ENCODE results near the gene CNIH3.
A peak's percentile ranks its signal among the peaks of the same experiment; 100 is the strongest.

Gene CNIH3

DNA sequence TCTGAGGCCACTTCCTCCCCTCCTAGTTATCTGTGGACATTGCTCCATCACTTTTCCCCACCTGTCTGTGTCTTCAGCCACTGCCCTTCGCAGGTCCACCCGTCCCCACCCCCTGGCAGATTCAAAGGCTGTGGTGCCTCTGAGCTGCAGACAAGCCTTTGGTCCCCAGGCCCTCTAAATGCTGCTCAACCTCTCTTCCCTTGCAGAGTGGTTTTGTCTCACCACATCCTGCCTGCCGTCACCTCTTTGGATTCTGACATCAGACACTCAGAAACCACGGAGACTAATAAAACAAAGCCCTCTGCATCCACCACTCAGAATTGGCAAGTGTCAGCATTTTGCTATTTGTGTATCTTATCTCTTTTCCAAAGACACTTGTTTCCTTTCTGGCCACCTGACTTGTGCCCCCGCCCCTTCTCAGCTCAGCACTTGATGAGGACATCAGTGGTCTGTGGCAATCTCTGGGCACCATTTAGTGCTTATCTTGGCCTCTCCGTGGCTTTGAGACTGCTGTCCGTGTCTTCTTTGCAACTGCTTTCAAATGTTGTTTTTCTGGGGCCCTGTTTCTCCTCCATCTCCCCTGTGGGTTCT lies 7.7 kb downstream of the CNIH3 start:
- peaks cover 12% of the 10 kb centered on the region for H3K9me3 Mint-ChIP-seq
- no peaks in the 10 kb centered on the region for H3K36me3 Mint-ChIP-seq
- ATAC-seq, result no peak
- no peak overlapping the region for H3K4me3 Mint-ChIP-seq
- H3K27ac Mint-ChIP-seq, result no peak overlapping the region
- peaks cover 53% of the 10 kb centered on the region for H3K27me3 Mint-ChIP-seq
- H3K4me1 Mint-ChIP-seq, result no peaks in the 10 kb centered on the region

- H3K4me1 Mint-ChIP-seq, result no peaks in the 10 kb centered on the region
- no peak overlapping the region for H3K27ac Mint-ChIP-seq
- H3K27me3 Mint-ChIP-seq, result peaks cover 47% of the 10 kb centered on the region
- H3K36me3 Mint-ChIP-seq, result no peaks in the 10 kb centered on the region
- ATAC-seq, result no peak
- no peak overlapping the region for H3K4me3 Mint-ChIP-seq
- H3K9me3 Mint-ChIP-seq, result peaks cover 12% of the 10 kb centered on the region
These were observed 8.3 kb downstream of the CNIH3 start for GRCh38 chr1:224624432-224624831.

DNA sequence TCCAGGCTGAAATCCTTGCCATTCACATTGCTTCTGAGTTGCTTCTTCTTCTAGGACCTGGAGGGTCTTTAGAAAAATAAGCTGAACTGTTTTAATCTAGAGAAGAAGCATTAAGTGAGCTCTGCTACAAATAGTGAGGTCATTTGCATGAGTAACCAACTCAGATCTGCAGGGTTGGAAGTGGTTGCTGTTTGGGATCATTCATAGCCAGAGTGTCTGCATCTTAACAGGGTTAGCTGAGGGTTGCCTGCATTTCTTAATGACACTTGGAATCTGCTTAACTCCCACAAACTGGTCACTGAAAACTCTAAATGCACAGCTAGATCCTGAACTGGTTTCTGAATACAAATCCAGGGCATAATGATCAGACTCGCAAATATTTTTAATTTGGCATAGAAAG lies 9.9 kb downstream of the CNIH3 start:
- peaks cover 45% of the 10 kb centered on the region for H3K27me3 Mint-ChIP-seq
- no peaks in the 10 kb centered on the region for H3K4me1 Mint-ChIP-seq

DNA sequence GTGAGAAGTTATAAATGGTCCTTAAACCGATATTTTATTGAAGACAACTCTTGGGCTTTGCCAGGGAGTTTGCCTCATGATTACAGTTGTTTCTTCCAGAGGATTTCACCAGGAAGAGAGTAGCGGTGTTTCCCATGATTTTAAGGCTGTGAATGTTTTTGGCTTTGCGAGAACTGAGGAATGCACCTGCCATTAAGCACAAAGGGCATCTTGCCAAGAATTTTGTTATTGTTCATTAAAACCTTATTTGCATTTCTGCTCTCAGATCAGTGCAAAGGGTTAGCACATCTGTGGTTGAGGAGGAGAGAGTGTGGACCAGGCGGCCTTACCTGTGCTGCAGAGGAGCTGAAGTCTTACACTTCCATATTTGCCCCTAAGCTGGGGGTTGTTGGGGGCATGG lies 13.8 kb downstream of the CNIH3 start:
- H3K27ac Mint-ChIP-seq, result no peak overlapping the region
- no peaks in the 10 kb centered on the region for H3K9me3 Mint-ChIP-seq

More for the DNA sequence above, 9.9 kb downstream of the CNIH3 start:
- H3K27ac Mint-ChIP-seq, result no peak overlapping the region
- H3K9me3 Mint-ChIP-seq, result peaks cover 12% of the 10 kb centered on the region
- no peak for ATAC-seq
- H3K36me3 Mint-ChIP-seq, result no peaks in the 10 kb centered on the region
- H3K4me3 Mint-ChIP-seq, result no peak overlapping the region

GRCh38 chr1:224631462-224632115 lies 15.5 kb downstream of the CNIH3 start:
- Mint-ChIP-seq H3K4me1 (no peaks in the 10 kb centered on the region), H3K36me3 (no peaks in the 10 kb centered on the region), H3K27me3 (peaks cover 32% of the 10 kb centered on the region), H3K9me3 (no peaks in the 10 kb centered on the region), H3K27ac (no peak overlapping the region), H3K4me3 (no peak overlapping the region)
- ATAC-seq, result no peak

More for the DNA sequence above, 13.8 kb downstream of the CNIH3 start:
- Mint-ChIP-seq H3K36me3 (no peaks in the 10 kb centered on the region), H3K4me1 (no peaks in the 10 kb centered on the region), H3K27me3 (peaks cover 41% of the 10 kb centered on the region), H3K4me3 (no peak overlapping the region)
- no peak for ATAC-seq

- Mint-ChIP-seq H3K4me3 (no peak overlapping the region), H3K4me1 (no peaks in the 10 kb centered on the region), H3K9me3 (no peaks in the 10 kb centered on the region), H3K27ac (no peak overlapping the region), H3K36me3 (no peaks in the 10 kb centered on the region), H3K27me3 (peaks cover 33% of the 10 kb centered on the region)
- no peak for ATAC-seq
These were observed 16.3 kb downstream of the CNIH3 start for GRCh38 chr1:224632381-224632871.

DNA sequence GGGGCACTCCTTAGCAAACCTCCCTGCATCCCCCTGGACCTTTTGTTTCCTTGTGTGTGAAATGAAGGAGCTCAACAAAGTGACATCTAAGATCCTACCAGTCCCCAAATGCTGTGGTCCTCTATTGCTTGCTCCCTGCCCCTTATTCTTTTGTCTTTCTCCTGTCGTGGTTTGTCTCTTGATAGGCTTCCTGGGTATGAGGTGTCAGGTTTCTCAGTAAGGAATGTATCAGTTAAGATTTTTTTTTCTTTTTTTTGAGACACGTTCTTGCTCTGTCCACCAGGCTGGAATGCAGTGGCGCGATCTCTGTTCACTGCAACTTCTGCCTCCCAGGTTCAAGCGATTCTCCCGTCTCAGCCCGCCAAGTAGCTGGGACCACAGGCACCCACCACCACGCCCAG lies 16.8 kb downstream of the CNIH3 start:
- peaks cover 38% of the 10 kb centered on the region for H3K27me3 Mint-ChIP-seq

DNA sequence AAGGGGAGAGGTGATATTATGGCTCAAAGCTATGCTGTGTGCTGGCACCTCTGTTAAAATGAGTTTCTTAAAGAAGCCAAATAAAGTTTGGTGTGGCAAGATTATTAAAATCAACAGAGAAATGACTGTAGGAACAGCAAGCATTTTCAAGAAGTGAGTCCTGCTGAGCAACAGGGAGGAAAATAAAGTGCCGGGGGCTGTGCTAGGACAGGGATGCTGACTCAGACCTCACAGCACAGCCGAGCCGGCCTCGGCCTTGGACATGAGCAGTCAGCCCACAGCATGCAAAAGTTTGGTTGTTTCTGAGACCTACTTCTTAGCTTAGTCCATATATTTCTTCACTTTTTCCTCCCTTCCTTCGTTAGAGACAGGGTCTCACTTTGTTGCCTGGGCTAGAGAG lies 19.2 kb downstream of the CNIH3 start:
- H3K4me3 Mint-ChIP-seq, result no peak overlapping the region
- H3K9me3 Mint-ChIP-seq, result no peaks in the 10 kb centered on the region
- H3K27me3 Mint-ChIP-seq, result peaks cover 61% of the 10 kb centered on the region
- no peak overlapping the region for H3K27ac Mint-ChIP-seq
- H3K36me3 Mint-ChIP-seq, result no peaks in the 10 kb centered on the region
- no peak for ATAC-seq
- H3K4me1 Mint-ChIP-seq, result no peaks in the 10 kb centered on the region

More for the DNA sequence above, 16.8 kb downstream of the CNIH3 start:
- H3K9me3 Mint-ChIP-seq, result no peaks in the 10 kb centered on the region
- no peaks in the 10 kb centered on the region for H3K4me1 Mint-ChIP-seq
- no peaks in the 10 kb centered on the region for H3K36me3 Mint-ChIP-seq
- no peak for ATAC-seq
- H3K27ac Mint-ChIP-seq, result no peak overlapping the region
- H3K4me3 Mint-ChIP-seq, result no peak overlapping the region

DNA sequence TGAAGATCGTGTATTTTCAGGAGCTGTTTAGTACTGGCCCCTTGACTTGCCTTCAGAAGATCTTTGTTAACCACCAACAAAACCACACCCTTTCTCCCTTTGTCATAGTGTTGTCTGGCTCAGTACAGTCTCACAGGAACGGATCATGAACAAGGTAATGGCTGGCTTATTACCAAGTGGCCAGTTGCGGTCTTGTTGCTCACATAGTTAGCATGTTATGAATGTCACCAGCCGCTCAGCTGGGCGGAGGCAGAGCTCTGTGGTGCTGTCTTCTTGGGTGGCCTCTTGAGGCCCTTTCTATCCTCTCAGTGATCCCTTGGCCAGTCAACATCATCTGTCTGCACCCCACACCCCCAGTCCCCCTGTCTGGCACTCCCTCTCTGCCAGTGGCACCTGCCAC lies 21.4 kb downstream of the CNIH3 start:
- H3K27me3 Mint-ChIP-seq, result peaks cover 62% of the 10 kb centered on the region
- no peak overlapping the region for H3K27ac Mint-ChIP-seq
- peak; percentile 25 for ATAC-seq
- H3K36me3 Mint-ChIP-seq, result no peaks in the 10 kb centered on the region
- H3K4me1 Mint-ChIP-seq, result peaks cover 5% of the 10 kb centered on the region
- H3K4me3 Mint-ChIP-seq, result no peak overlapping the region
- H3K9me3 Mint-ChIP-seq, result no peaks in the 10 kb centered on the region

GRCh38 chr1:224637936-224638335 lies 21.8 kb downstream of the CNIH3 start:
- no peak for ATAC-seq
- H3K36me3 Mint-ChIP-seq, result no peaks in the 10 kb centered on the region
- H3K4me3 Mint-ChIP-seq, result no peak overlapping the region
- peaks cover 62% of the 10 kb centered on the region for H3K27me3 Mint-ChIP-seq
- H3K4me1 Mint-ChIP-seq, result peaks cover 5% of the 10 kb centered on the region
- no peaks in the 10 kb centered on the region for H3K9me3 Mint-ChIP-seq
- no peak overlapping the region for H3K27ac Mint-ChIP-seq

- no peak for ATAC-seq
- Mint-ChIP-seq H3K4me1 (peaks cover 5% of the 10 kb centered on the region), H3K27ac (no peak overlapping the region), H3K27me3 (peaks cover 61% of the 10 kb centered on the region), H3K4me3 (no peak overlapping the region), H3K9me3 (no peaks in the 10 kb centered on the region), H3K36me3 (no peaks in the 10 kb centered on the region)
These were observed 23.4 kb downstream of the CNIH3 start for GRCh38 chr1:224639426-224639975.

DNA sequence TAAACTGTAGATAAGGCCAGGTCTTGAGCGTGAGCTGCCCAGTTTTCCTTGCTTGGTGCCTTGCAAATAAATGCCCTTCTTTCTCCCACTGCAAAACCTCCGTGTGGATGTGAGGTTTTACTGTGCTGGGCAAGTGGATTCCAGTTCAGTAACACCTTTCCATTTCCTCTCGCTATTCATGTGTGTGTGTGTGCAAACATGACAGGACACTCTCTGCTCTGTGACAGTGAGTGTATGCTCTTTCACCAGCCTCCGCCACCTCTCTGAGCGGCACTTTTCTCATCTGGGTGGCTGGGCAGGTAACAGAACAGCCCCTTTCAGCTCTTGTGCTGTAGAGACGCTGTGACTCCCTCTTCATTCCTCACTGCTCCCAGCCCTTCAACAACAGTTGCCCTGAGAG lies 23.9 kb downstream of the CNIH3 start:
- Mint-ChIP-seq H3K36me3 (no peaks in the 10 kb centered on the region), H3K27me3 (peaks cover 66% of the 10 kb centered on the region), H3K4me3 (no peak overlapping the region), H3K9me3 (no peaks in the 10 kb centered on the region), H3K27ac (no peak overlapping the region), H3K4me1 (peaks cover 5% of the 10 kb centered on the region)
- no peak for ATAC-seq

GRCh38 chr1:224640587-224640986 lies 24.5 kb downstream of the CNIH3 start:
- no peaks in the 10 kb centered on the region for H3K36me3 Mint-ChIP-seq
- no peak overlapping the region for H3K4me3 Mint-ChIP-seq
- peaks cover 5% of the 10 kb centered on the region for H3K4me1 Mint-ChIP-seq
- peaks cover 67% of the 10 kb centered on the region for H3K27me3 Mint-ChIP-seq
- no peak for ATAC-seq
- H3K9me3 Mint-ChIP-seq, result no peaks in the 10 kb centered on the region
- no peak overlapping the region for H3K27ac Mint-ChIP-seq

DNA sequence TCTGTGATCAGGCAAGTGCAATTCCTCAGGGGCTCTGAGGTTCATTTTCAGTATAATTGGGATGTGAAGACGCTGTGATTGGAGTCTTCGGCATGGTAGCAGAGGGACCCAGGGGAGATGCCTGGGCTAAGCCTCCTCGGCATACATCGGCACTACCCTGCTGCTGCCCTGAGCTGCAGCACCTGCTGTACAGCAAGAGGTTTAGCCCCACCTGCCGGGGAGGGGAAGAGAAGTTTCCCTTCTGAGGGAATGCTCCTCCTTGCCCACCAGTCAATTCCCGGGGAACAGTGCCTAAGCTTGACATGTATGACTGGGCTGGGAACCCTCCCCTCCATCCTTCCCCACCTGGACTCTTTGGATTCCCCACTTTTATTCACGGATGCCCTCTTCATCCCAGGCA lies 24.9 kb downstream of the CNIH3 start:
- Mint-ChIP-seq H3K4me1 (peaks cover 5% of the 10 kb centered on the region), H3K4me3 (no peak overlapping the region), H3K9me3 (no peaks in the 10 kb centered on the region), H3K36me3 (no peaks in the 10 kb centered on the region), H3K27ac (no peak overlapping the region), H3K27me3 (peaks cover 67% of the 10 kb centered on the region)
- peak; percentile 34 for ATAC-seq

GRCh38 chr1:224643653-224644052 lies 27.5 kb downstream of the CNIH3 start:
- H3K4me1 Mint-ChIP-seq, result peaks cover 5% of the 10 kb centered on the region
- H3K27ac Mint-ChIP-seq, result no peak overlapping the region
- no peak overlapping the region for H3K4me3 Mint-ChIP-seq
- H3K36me3 Mint-ChIP-seq, result no peaks in the 10 kb centered on the region
- peaks cover 66% of the 10 kb centered on the region for H3K27me3 Mint-ChIP-seq
- H3K9me3 Mint-ChIP-seq, result no peaks in the 10 kb centered on the region
- no peak for ATAC-seq

DNA sequence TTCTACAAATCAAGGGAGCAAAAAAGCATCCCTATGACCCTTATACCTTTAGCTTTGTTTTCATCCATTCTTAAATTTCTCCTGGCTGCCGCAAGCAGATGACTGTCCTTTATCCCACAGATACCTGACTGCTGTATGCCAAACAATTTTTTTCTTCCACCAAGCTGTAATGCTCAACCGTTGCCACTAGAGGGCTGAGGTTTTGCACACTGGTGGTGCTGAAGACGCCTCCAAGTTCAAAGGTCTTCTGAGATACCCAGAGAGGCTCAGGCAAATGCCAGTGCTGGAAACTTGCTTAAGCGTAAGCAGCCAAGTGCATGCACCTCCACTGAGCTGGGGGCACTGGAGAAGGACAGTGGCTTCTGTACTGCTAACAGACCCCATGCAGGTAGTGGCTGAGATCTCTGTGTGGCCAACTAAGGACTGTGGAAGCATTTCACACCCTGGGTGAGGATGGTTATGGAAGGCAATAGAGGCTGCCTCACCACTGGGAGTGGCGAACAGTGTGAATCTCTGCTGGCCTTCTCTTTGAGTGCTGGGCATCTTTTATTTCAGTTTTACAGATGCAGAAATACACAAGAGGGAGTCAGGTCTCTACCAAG lies 28.5 kb downstream of the CNIH3 start:
- H3K36me3 Mint-ChIP-seq, result no peaks in the 10 kb centered on the region
- no peak overlapping the region for H3K4me3 Mint-ChIP-seq
- no peak overlapping the region for H3K27ac Mint-ChIP-seq
- peaks cover 5% of the 10 kb centered on the region for H3K4me1 Mint-ChIP-seq
- ATAC-seq, result peak; percentile 46
- peaks cover 57% of the 10 kb centered on the region for H3K27me3 Mint-ChIP-seq
- H3K9me3 Mint-ChIP-seq, result no peaks in the 10 kb centered on the region
